ENCODE measurements around the gene POLR3H. TPM values are rescaled to one million over a fixed set of nuclear protein-coding genes. Genes with fewer than 3 reads are reported as not detected.

The POLR3H gene
- polyA plus RNA-seq, 1 experiment: 36.3 TPM

- H3K27ac ChIP-seq (ENCODE audit: low read depth, low read length): no peak overlapping the region
- no peak for TF ChIP-seq CTCF (IDR thresholded peaks at IDR 0.05; ENCODE audit: low read depth, low read length)
- no peaks in the 10 kb centered on the region; the same call in 1 of the 2 replicates for H3K9me3 ChIP-seq (ENCODE audit: control insufficient read depth, insufficient read depth, low read length)
- DNase-seq (ENCODE audit: low read depth, low spot score): no peak
- H3K4me3 ChIP-seq (ENCODE audit: low read depth, low read length): no peak overlapping the region
- ChIA-PET POLR2A (no interaction called here), CTCF (interaction anchor here (0.7 kb wide), 1 partner anchor 17 kb away, joined by 3 read pairs; no protein-coding TSS in a partner anchor)
- no peaks in the 10 kb centered on the region for H3K27me3 ChIP-seq (ENCODE audit: control insufficient read depth, insufficient read depth, low read length)
These were observed 5.7 kb downstream of the POLR3H start for GRCh38 chr22:41538583-41538982.

DNA sequence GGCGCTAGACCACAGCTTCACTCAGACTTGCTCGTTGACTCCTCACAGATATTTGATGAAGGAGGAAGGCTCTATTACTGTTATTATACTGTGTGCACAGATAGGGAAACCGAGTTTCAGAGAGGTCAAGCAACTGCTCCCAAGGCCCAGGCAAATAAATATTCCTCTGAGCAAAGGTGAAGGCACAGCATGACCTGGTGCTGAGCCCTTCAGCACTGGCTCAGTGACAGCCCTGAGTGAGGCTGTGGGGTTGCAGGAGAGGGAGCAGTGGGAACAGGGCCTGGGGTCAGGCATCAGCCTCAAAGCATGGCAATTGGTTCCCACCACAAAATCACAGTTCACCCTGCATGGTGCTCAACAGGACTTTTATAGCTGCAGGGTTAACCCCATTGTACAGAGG is 7.1 kb downstream of the POLR3H start:
- Histone ChIP-seq H3K27ac (ENCODE audit: low read depth, low read length) (no peak overlapping the region), H3K9me3 (ENCODE audit: control insufficient read depth, insufficient read depth, low read length) (no peaks in the 10 kb centered on the region; the same call in 1 of the 2 replicates), H3K27me3 (ENCODE audit: control insufficient read depth, insufficient read depth, low read length) (no peaks in the 10 kb centered on the region), H3K4me3 (ENCODE audit: low read depth, low read length) (no peak overlapping the region)
- no peak for DNase-seq (ENCODE audit: low read depth, low spot score)
- TF ChIP-seq CTCF (IDR thresholded peaks at IDR 0.05; ENCODE audit: low read depth, low read length): no peak
- ChIA-PET POLR2A (interaction anchor here (0.6 kb wide), 1 partner anchor 17 kb away, joined by 3 read pairs; no protein-coding TSS in a partner anchor), CTCF (no interaction called here)

DNA sequence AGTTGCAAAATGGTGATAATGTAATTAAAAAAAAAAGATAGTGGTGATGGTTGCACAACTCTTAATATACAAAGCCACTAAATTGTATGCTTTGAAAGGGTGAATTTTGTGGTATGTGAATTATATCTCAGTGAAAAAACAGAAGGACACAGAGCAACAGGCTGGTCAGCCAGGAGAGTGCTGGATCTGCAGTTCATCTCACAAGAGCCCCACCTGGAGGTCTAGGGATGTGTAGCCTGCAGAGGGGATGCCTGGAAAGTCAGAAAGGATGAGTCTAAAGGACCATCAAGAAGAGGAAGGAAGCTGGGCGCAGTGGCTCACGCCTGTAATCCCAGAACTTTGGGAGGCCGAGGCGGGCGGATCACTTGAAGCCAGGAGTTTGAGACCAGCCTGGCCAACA is 9.0 kb downstream of the POLR3H start:
- POLR2A ChIA-PET: interaction anchor here (0.7 kb wide), 1 partner anchor 83 kb away, joined by 3 read pairs; no protein-coding TSS in a partner anchor
- TF ChIP-seq CTCF (IDR thresholded peaks at IDR 0.05; ENCODE audit: low read depth, low read length): peak; percentile 48
- CTCF ChIA-PET: interaction anchor here (0.7 to 1.3 kb wide), 4 partner anchors 9 to 54 kb away, joined by 3 to 4 read pairs (median 4); partner anchors contain the start of genes PMM1 and POLR3H
- H3K4me3 ChIP-seq (ENCODE audit: low read depth, low read length): no peak overlapping the region
- H3K9me3 ChIP-seq (ENCODE audit: control insufficient read depth, insufficient read depth, low read length): no peaks in the 10 kb centered on the region; the same call in 1 of the 2 replicates
- H3K27me3 ChIP-seq (ENCODE audit: control insufficient read depth, insufficient read depth, low read length): no peaks in the 10 kb centered on the region
- H3K27ac ChIP-seq (ENCODE audit: low read depth, low read length): no peak overlapping the region
- no peak for DNase-seq (ENCODE audit: low read depth, low spot score)

DNA sequence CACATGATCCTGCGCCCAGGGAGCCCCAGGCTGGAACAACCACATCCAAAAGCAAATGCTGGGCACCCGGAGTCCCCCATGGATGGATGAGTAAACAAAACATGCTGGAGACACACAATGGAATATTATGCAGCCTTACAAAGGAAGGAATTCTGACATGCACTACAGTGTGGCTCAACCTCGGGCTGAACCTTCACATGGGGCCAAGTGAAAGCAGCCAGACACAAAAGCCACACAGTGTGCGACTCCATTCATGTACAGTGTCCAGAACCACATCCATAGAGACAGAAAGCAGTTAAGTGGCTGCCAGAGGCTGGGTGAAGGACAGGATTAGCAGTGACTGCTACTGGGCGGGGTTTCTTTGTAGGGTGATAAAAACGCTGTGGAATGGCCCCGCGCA is 10.1 kb downstream of the POLR3H start:
- no peaks in the 10 kb centered on the region; the same call in 1 of the 2 replicates for H3K9me3 ChIP-seq (ENCODE audit: control insufficient read depth, insufficient read depth, low read length)
- no peak for DNase-seq (ENCODE audit: low read depth, low spot score)
- TF ChIP-seq CTCF (IDR thresholded peaks at IDR 0.05; ENCODE audit: low read depth, low read length): no peak
- CTCF ChIA-PET: interaction anchor here (0.9 kb wide), 1 partner anchor 10 kb away, joined by 4 read pairs; the partner anchor contains the start of gene POLR3H
- no peak overlapping the region for H3K4me3 ChIP-seq (ENCODE audit: low read depth, low read length)
- POLR2A ChIA-PET: interaction anchor here (0.7 kb wide), 1 partner anchor 56 kb away, joined by 8 read pairs; no protein-coding TSS in a partner anchor
- no peak overlapping the region for H3K27ac ChIP-seq (ENCODE audit: low read depth, low read length)
- no peaks in the 10 kb centered on the region for H3K27me3 ChIP-seq (ENCODE audit: control insufficient read depth, insufficient read depth, low read length)

DNA sequence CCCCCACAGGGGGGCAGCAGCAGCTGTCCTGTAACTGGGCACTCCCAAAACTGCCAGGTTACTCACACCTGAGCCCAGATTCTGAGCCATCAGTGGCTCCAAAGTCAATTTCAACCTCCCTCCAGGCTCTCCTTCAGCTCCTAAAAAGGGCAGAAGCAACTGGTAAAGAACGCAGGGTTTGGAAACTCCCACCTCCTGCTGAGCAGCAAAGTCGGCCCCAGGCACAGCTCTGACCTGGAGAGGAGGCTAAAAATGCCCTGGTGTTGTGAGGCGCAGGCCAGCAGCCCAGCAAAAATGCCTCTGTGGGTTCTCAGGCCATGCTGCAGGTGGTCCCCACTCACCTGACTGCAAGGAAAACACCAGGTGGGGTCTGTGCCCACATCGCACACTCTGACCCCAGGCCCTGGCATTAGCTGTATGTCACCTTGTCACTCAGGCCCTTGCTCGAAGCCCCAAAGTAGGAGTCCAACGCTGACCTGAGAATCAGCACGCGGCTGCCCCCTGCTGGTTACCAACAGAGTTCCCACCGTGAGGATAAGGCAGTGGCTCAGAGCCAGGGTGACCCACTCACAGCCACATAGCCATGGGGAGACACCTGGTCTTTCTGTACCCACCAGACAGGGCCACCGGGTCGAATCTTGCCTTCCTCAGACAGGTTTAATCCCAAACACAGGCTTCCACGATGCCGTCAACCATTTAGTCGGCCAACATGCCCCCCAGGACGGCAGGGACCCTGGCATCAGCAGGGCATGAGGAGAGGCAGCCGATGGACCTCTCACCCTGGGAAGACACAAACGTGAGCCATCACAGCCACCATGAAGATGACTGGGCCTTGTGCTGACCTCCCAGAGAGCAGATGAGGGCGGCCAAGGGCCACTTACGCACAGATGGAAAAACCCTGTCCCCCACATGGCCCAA is 11.1 kb downstream of the POLR3H start:
- ChIA-PET CTCF (interaction anchor here (0.6 to 2.2 kb wide), 7 partner anchors 10 to 158 kb away, joined by 3 to 19 read pairs (median 3); partner anchors contain the start of genes PMM1 and POLR3H), POLR2A (no interaction called here)
- H3K4me3 ChIP-seq (ENCODE audit: low read depth, low read length): no peak overlapping the region
- H3K27ac ChIP-seq (ENCODE audit: low read depth, low read length): no peak overlapping the region
- no peaks in the 10 kb centered on the region; the same call in 1 of the 2 replicates for H3K9me3 ChIP-seq (ENCODE audit: control insufficient read depth, insufficient read depth, low read length)
- DNase-seq (ENCODE audit: low read depth, low spot score): no peak
- no peaks in the 10 kb centered on the region for H3K27me3 ChIP-seq (ENCODE audit: control insufficient read depth, insufficient read depth, low read length)
- peak; percentile 80 for TF ChIP-seq CTCF (IDR thresholded peaks at IDR 0.05; ENCODE audit: low read depth, low read length)

All from AG04450 (cell line).